Stimulated activated CD4-positive, alpha-beta T cell treated with anti-CD3 and anti-CD28 coated beads, Interleukin-15, amount 100 ng/mL, for 1 hour (primary cell): Measurements from ENCODE around the gene STXBP5L.
"Not testable (repeated sequence)": the region's sequence is repeated elsewhere in the genome, so short reads cannot be mapped to it uniquely, and the experiment has no call there.

Experiments used
- DNase-seq, 2 donors: peaks; one replicate each; pipeline ENCODE4 v3.0.0-alpha.2; 2020; ENCODE audit warnings: low read depth in 1 of 2, low spot score in 1 of 2

The STXBP5L gene

GRCh38 chr3:120908030-120908794, at the start of gene STXBP5L:
STXBP5L (plus strand) TSS chr3:120908205; CDS start chr3:120909579, 1,374 bp downstream.
- DNase-seq, result peak in 1 of 2 donors; percentile 33

DNA sequence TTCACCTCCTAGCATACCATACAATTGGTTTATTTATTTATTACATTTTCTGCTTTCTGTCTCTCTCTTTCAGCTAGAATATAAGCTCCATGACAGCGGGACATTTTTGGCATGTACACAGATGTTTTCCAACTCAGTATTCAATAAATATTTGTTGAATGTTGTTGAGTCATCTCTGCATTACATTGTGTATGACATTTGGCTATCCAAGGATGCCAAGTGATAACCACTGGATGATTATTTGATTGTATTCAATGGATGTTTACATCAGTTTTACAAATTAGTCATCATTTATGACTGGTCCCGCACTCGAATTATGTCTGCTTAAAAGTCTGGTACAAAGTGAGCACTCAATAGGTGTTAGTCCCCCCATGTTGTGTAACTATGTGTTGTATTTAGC, 49.5 kb upstream of the STXBP5L start:
- DNase-seq, result no peak

GRCh38 chr3:120864541-120864940, 43.5 kb upstream of the STXBP5L start:
- DNase-seq, result no peak

GRCh38 chr3:120875507-120875906, 32.5 kb upstream of the STXBP5L start:
- no peak for DNase-seq

GRCh38 chr3:120875989-120876388, 32.0 kb upstream of the STXBP5L start:
- DNase-seq, result no peak

DNA sequence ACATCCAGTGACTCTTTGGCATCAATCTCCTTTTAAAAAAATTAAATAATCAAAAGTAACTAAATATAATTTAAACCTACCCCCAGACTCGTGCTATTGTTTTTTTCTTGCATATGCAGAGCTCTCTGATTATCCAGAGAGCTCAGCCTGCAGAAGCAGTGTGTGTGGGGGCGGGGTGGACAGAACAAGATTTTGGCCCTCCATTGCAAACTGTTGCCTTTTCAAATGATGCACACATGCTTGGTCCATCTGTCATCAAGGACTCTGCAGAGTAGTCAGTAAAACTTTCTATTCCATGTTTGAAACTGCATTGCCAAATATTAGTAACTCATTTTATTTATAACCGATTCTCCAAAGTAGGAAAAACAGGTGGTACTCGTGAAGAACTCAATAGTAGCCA, 28.6 kb upstream of the STXBP5L start:
- DNase-seq, result no peak

- DNase-seq, result no peak
Observed at GRCh38 chr3:120892921-120893320, 15.1 kb upstream of the STXBP5L start.

- DNase-seq, result no peak
Observed at GRCh38 chr3:120894316-120895057, 13.5 kb upstream of the STXBP5L start.

DNA sequence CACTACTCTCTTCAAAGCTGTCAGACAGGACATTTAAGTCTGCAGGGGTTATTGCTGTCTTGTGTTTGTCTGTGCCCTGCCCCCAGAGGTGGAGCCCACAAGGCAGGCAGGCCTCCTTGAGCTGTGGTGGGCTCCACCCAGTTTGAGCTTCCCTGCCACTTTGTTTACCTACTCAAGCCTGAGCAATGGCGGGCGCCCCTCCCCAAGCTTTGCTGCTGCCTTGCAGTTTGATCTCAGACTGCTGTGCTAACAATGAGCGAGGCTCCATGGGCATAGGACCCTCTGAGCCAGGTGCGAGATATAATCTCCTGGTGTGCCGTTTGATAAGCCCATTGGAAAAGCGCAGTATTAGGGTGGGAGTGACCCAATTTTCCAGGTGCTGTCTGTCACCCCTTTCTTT, 6.3 kb upstream of the STXBP5L start:
- not testable (repeated sequence) for DNase-seq

GRCh38 chr3:120903221-120903620, 4.8 kb upstream of the STXBP5L start:
- no peak for DNase-seq

DNA sequence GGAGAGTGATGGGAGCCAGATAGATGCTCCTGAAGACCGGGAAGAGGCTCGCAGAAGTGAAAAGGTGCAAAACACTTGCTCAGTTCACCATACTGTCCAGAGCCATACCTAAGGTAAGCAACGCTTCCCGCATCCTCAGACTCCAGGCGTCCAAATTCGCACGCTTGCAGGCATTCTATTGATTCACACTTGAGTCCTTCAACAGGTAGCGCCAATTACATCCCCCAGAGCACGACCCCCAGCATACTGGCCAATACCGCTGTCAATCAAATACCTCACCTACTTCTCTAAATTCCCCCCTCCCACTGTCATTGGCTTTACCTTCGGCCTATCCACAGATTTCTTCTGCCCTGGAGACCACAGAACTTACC, 361 bp upstream of the STXBP5L start:
- no peak for DNase-seq

DNA sequence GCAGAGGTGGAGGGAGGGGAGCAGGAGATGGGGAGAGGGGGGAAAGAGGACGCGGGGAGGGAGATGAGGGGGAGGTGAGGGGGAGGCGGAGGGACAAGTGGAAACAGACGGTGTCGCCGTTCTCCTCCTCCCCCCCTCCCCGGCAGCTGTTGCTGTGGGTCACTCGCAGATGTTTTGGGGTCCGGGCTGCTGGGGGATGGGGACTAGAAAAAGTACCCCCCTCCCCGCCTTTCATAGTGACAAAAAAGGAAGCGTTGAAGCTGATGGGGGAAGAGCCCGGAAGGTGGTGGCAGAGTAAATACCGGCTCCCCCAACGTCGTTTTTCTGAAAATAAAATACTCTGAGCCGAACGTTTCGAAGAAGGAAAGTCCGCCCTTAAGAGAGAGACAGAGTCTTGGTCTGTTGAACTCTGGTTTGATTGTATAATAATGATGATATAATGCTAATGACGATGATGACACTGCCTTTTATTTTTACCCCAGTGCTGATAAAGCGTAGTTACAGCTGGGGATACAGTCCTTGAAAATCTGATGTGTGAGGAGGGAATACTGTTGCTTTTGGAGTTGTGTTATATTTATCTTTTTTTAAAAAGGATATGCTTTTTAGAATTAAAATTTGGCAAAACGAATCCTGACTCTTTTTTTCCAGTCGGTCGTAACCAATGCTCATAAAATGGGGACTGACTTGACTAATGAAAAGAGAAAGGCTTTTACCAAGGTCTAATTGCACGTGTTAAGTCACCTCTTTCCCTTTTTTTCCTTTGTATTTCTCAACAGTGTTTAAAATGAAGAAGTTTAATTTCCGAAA, 993 bp downstream of the STXBP5L start:
- DNase-seq, result no peak

DNA sequence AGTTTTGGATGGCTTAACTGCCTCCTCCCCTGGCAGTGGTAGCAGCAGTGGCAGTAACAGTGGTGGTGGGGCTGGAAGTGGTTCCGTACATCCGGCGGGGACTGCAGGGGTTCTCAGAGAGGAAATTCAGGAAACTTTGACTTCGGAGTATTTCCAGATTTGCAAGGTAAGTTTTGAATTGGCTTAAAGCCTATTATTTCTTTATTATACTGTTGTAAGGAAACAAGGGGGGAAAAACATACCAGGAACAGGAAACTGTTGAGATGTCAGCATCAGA, 1.5 kb downstream of the STXBP5L start:
- DNase-seq, result no peak

GRCh38 chr3:120926146-120926545, 18.1 kb downstream of the STXBP5L start:
- DNase-seq, result no peak

GRCh38 chr3:120928991-120929390, 21.0 kb downstream of the STXBP5L start:
- no peak for DNase-seq

- no peak for DNase-seq
Observed at GRCh38 chr3:120931593-120931992, 23.6 kb downstream of the STXBP5L start.

- no peak for DNase-seq
Observed at GRCh38 chr3:120956143-120956542, 48.1 kb downstream of the STXBP5L start.

DNA sequence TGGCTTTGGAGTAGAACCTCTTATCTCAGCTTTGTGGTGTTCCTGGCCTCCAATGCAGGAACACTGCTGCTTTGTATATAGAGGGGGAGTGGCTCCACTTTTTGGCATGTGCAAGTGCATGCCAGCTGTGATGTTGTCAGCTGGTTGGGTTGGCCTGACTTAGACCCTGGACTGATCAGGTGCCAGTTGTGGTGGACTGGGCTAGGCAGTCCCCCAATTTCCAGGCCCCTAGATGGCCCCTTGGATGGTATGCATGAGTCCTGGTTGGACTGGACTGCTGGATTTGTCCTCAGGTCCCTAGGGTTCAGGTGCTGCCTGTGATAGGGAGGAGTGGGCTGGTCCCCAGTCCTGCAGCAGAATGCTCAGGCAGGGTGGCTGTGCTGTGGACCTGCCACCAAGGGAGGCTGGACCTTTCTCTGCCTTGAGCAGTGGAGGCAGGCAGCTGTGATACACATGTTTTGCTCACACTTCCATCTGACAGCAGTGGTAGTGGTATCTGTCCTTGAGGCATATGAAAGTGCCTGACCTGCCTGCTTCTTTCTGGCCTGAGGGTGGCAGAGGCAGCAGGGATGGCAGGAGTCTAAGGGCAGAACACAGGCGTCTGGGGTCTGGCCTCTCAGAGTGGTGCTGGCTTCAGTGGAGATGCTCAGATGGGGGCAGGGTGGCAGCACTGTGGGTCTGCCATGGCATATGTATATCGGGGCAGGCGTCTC, 74.8 kb downstream of the STXBP5L start:
- DNase-seq, result no peak

- no peak for DNase-seq
Observed at GRCh38 chr3:120983321-120983665, 75.3 kb downstream of the STXBP5L start.

DNA sequence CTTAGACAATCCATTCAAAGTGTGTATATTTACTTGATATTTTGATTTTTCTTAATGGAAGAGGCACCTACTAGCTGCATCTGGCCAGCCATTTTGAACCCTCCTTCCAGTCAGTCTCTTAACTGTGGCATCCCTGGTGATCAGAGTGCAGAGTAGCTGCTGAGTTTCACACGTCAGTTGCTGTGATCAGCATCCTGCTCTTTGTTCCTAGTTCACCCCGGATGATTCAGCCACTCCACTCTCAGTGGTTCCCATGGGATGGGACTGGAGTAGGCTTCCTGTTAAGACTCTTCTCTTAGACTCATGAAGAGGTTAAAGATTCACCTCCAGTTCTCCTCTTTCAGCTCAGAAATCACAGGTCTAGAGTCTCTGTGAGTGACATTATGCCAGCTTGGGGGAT, 75.8 kb downstream of the STXBP5L start:
- DNase-seq, result no peak

- no peak for DNase-seq
Observed at GRCh38 chr3:120985242-120985641, 77.2 kb downstream of the STXBP5L start.

GRCh38 chr3:120988994-120989393, 81.0 kb downstream of the STXBP5L start:
- DNase-seq, result no peak
